ENCODE data around the gene MME.

DNA sequence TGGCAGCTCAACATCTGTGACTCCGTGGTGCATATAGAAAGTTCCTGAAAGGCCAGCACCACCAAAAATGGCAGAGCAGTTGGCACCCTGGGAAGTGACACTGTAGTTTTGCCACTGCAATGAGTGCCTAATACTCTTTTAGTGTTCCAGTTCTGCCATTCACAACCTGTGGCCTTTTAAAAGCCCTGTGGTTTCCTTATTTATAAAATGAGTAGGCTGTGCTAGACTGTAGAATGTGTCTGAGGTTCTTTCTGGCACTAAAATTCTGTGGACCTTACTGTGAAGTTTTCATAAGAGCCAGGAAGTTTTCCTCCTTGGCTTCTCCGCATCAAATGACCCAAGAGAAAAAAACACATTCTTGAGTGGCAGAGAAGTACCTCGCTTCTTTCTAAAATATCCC lies 74.1 kb downstream of the MME start:
- TF ChIP-seq, protein P1, sequence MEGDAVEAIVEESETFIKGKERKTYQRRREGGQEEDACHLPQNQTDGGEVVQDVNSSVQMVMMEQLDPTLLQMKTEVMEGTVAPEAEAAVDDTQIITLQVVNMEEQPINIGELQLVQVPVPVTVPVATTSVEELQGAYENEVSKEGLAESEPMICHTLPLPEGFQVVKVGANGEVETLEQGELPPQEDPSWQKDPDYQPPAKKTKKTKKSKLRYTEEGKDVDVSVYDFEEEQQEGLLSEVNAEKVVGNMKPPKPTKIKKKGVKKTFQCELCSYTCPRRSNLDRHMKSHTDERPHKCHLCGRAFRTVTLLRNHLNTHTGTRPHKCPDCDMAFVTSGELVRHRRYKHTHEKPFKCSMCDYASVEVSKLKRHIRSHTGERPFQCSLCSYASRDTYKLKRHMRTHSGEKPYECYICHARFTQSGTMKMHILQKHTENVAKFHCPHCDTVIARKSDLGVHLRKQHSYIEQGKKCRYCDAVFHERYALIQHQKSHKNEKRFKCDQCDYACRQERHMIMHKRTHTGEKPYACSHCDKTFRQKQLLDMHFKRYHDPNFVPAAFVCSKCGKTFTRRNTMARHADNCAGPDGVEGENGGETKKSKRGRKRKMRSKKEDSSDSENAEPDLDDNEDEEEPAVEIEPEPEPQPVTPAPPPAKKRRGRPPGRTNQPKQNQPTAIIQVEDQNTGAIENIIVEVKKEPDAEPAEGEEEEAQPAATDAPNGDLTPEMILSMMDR (IDR thresholded peaks at IDR 0.05) = no peak
- no peak for TF ChIP-seq POLR2A (IDR thresholded peaks at IDR 0.05)

Data from uterus (tissue), 2 donors.